Gastrocnemius medialis (tissue), 4 donors: ENCODE results near the gene GRM8. TPM values are rescaled to one million over a fixed set of nuclear protein-coding genes. Genes with fewer than 3 reads are reported as not detected.
"Not testable (repeated sequence)": the region's sequence is repeated elsewhere in the genome, so short reads cannot be mapped to it uniquely, and the experiment has no call there.

Experiments used
- ATAC-seq, 2 donors: fragments of 150-250 bp; one replicate each; pipeline ENCODE4 v1.9.1; 2016
- DNase-seq, 2 donors: peaks; one replicate each; pipeline ENCODE4 v3.0.0-alpha.2; 2019
- H3K27ac ChIP-seq, 4 donors: fragments of 200-600 bp; sonication (generic); 1 replicate in 1 of 4; 2 replicates in 3 of 4; pipeline ENCODE4 v1.5.1; 2016 to 2018; ENCODE audit warnings: mild to moderate bottlenecking in 2 of 4, moderate library complexity in 1 of 4
- H3K27me3 ChIP-seq, 3 donors: fragments of 200-600 bp; sonication (generic) in 2 of 3; 1 replicate in 1 of 3; 2 replicates in 2 of 3; pipeline versions ENCODE4 v1.5.1 to v1.6.0; 2016 to 2019; ENCODE audit warnings: mild to moderate bottlenecking in 1 of 3, moderate library complexity in 1 of 3
- H3K36me3 ChIP-seq, 2 donors: fragments of 200-600 bp; sonication (generic) in 1 of 2; one replicate each; pipeline ENCODE4 v1.5.1; 2017 to 2018
- H3K4me1 ChIP-seq, 2 donors: fragments of 200-600 bp; sonication (generic) in 1 of 2; one replicate each; pipeline ENCODE4 v1.5.1; 2016 to 2017; ENCODE audit warnings: mild to moderate bottlenecking in 2 of 2
- H3K4me3 ChIP-seq, 4 donors: fragments of 200-600 bp; sonication (generic) in 3 of 4; 1 replicate in 1 of 4; 2 replicates in 3 of 4; pipeline ENCODE4 v1.5.1; 2016 to 2019; ENCODE audit warnings: mild to moderate bottlenecking in 2 of 4
- H3K9me3 ChIP-seq, 3 donors: fragments of 200-600 bp; sonication (generic) in 2 of 3; 1 replicate in 1 of 3; 2 replicates in 2 of 3; pipeline ENCODE4 v1.5.1; 2016 to 2019
- POLR2A ChIP-seq, 2 donors: fragments of 450-650 bp; IDR thresholded peaks; one replicate each; pipeline ENCODE4 v1.6.1; 2017; ENCODE audit warnings: antibody characterized with exemption in 2 of 2, mild to moderate bottlenecking in 2 of 2, moderate library complexity in 2 of 2
- in situ Hi-C, 4 donors: fragments of 200-750 bp; cut with MboI; loops; one replicate each; pipeline versions ENCODE4 v1.15.0 to v1.8.0; 2017; ENCODE audit warnings: low sequenced_read_pairs in 4 of 4
- intact Hi-C: fragments of 100-400 bp; cut with DNase I; formaldehyde crosslinking; loops from one replicate; pipeline ENCODE4 v1.15.1; 2023; ENCODE audit warnings: low total_unique reads
- total RNA-seq, 4 donors: library from RNA; depleted of rRNA; stranded (reverse); fragments of >200 nt; gene quantifications; one replicate each; pipeline versions ENCODE4 v1.1.0 to v1.2.3, GENCODE V29; 2016
- TF ChIP-seq, protein P1 (sequence below), 5 experiments: fragments of 450-650 bp in 3 of 5; fragments of 200-600 bp in 2 of 5; sonication (generic) in 2 of 5; IDR thresholded peaks in 4 of 5; conservative IDR thresholded peaks in 1 of 5; 1 replicate in 4 of 5; 2 replicates in 1 of 5; pipeline ENCODE4 v1.5.1; 2016 to 2019; ENCODE audit warnings: antibody characterized with exemption in 5 of 5, mild to moderate bottlenecking in 3 of 5, moderate library complexity in 3 of 5

Gene GRM8
- total RNA-seq, 4 donors from 2014 or later = not detected

DNA sequence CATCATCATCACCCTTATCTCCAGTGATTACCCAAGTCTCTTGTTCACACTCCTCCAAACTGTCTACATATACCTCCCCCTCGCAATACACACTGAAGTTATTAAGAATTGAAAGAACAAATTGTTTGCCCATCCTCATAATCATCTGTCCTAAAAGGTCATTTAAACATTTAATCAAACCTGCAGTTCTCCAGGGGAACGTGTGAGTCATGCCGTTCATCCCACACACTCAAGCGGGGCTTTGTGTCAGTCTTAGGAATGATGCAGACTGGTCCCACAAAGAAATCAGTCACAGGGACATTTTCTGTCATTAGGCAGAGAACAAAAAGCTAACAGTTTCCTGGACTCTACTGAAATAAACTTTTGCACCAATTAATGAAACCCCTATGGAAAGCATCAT lies 365.2 kb downstream of the GRM8 start:
- ATAC-seq = not testable (repeated sequence)

DNA sequence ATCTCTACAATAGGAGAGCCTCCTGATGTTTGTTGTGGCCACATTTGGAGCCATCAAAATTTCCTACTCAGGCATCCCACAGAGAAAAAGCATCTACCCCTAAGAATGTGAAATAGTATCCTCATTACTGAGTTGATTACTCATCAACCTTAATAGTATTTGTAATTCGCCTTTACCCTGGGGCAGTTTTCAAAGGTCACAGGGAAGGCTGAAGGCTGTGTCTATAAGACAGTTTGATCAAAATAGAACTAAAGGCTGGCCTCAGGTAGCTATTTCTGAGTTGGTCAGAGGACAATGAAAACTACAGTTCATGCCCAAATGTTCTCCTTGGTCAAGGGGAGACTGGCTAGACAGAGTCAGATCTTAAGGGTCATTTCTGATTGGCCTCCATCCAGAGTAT lies 370.0 kb downstream of the GRM8 start:
- H3K36me3 ChIP-seq, in situ Hi-C loops, intact Hi-C loops, H3K4me3 ChIP-seq, H3K4me1 ChIP-seq, H3K27ac ChIP-seq, H3K27me3 ChIP-seq, H3K9me3 ChIP-seq, DNase-seq, ATAC-seq: not testable (repeated sequence)

More for the DNA sequence above, 365.2 kb downstream of the GRM8 start:
- H3K27ac ChIP-seq, H3K4me1 ChIP-seq, H3K9me3 ChIP-seq, DNase-seq, in situ Hi-C loops, H3K4me3 ChIP-seq, H3K36me3 ChIP-seq, intact Hi-C loops, H3K27me3 ChIP-seq: not testable (repeated sequence)

DNA sequence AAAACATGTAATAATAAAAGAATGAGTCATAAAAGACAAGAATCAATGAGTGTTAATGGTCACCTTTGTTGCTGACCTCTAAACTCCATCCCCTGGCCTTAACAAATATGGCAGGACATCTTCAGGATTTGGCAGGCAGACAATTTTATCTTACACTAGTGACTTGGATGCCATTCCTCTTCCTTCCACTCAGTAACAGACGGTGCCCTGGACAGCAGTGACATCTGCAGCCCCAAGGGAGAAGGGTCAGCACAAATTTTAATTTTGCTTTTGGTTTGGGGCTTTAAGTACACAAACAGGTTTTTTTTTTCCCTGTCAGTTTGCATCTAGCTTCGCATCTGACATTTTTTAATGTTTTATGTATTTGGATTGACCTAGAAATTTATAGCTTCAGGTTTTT lies 370.8 kb downstream of the GRM8 start:
- H3K27me3 ChIP-seq, H3K4me3 ChIP-seq, H3K27ac ChIP-seq, ATAC-seq, H3K4me1 ChIP-seq, intact Hi-C loops, DNase-seq, in situ Hi-C loops, H3K9me3 ChIP-seq, H3K36me3 ChIP-seq: not testable (repeated sequence)

DNA sequence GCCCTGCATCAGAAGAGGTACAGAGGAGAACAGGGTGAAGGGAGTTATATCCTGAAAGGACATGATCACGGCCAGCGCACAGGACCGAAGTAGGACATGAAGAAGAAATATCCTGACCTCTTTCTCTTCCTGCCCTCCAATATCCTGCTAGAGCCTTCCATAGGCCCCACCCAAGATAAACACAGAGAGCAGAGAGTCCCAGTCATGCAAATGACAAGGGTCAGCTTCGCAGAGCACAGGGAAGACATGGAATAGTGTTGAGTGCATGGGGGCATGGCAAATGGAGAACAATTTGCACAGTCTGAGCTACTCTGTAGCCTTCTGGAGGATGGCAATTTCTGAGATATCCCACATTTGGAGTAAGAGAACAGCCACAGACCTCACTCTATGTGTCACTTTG lies 371.4 kb downstream of the GRM8 start:
- ATAC-seq (no peak), DNase-seq (no peak)
- Histone ChIP-seq H3K9me3 (no peaks in the 10 kb centered on the region), H3K36me3 (no peaks in the 10 kb centered on the region), H3K27me3 (no peaks in the 10 kb centered on the region), H3K4me1 (no peaks in the 10 kb centered on the region), H3K4me3 (no peak overlapping the region), H3K27ac (no peak overlapping the region)
- TF ChIP-seq, protein P1, sequence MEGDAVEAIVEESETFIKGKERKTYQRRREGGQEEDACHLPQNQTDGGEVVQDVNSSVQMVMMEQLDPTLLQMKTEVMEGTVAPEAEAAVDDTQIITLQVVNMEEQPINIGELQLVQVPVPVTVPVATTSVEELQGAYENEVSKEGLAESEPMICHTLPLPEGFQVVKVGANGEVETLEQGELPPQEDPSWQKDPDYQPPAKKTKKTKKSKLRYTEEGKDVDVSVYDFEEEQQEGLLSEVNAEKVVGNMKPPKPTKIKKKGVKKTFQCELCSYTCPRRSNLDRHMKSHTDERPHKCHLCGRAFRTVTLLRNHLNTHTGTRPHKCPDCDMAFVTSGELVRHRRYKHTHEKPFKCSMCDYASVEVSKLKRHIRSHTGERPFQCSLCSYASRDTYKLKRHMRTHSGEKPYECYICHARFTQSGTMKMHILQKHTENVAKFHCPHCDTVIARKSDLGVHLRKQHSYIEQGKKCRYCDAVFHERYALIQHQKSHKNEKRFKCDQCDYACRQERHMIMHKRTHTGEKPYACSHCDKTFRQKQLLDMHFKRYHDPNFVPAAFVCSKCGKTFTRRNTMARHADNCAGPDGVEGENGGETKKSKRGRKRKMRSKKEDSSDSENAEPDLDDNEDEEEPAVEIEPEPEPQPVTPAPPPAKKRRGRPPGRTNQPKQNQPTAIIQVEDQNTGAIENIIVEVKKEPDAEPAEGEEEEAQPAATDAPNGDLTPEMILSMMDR (IDR thresholded peaks at IDR 0.05 in 4 of 5, conservative IDR thresholded peaks at IDR 0.05 in 1 of 5) = no peak
- TF ChIP-seq POLR2A (IDR thresholded peaks at IDR 0.05) = no peak
- intact Hi-C loops = no loop called here
- in situ Hi-C loops = no loop called here

DNA sequence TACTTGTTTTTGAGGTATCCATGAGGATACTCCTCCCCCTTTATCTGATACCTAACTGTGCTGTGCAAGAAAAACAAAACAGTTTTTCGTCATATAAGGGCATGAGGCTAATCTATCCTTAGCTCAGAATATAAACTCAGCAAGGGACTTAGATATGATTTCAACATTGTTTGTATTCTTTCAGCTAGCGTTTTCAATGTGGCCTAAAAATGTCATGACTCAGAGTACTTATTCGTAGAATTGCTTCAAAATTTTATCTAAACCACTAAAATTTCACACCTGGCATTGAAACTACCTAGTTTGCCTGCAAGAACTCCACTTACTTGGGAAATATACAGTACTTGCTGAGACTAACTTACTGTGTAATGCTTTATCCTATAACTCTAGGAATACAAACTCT lies 376.2 kb downstream of the GRM8 start:
- H3K36me3 ChIP-seq, H3K27ac ChIP-seq, in situ Hi-C loops, intact Hi-C loops, DNase-seq, H3K4me3 ChIP-seq, ATAC-seq, H3K27me3 ChIP-seq, H3K9me3 ChIP-seq, H3K4me1 ChIP-seq: not testable (repeated sequence)

DNA sequence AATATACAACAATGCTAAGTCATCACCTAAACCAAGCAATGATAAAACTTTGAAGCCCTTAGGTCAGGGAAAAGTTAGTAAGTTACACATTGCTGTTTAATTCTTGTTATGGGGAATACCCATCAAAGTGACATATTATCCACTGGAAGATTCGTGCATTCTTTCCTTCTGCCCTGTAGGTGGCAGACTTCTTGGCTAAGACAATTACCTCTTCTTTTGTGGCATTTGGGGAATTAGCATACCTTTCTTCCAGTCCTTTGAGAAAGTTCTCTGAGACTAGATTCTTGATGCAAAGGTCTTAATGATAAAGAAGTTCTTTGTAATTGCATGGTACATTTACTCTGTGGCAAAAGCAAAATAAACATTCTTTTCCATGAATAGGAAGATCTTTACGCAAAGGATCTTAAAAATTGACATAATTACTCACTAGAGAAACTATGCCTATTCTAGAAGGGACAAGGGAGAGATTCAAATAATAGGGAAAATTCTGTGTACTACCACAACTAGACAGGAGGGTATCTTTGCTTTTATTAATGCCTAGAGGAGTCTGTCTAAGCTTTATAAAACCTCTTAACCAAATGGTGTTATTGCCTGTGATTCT lies 395.9 kb downstream of the GRM8 start:
- H3K27ac ChIP-seq = no peak overlapping the region
- TF ChIP-seq POLR2A (IDR thresholded peaks at IDR 0.05) = no peak
- TF ChIP-seq, protein P1 (IDR thresholded peaks at IDR 0.05 in 4 of 5, conservative IDR thresholded peaks at IDR 0.05 in 1 of 5) = no peak
- H3K4me1 ChIP-seq = no peaks in the 10 kb centered on the region
- DNase-seq = no peak
- H3K9me3 ChIP-seq = no peaks in the 10 kb centered on the region
- no peaks in the 10 kb centered on the region for H3K27me3 ChIP-seq
- intact Hi-C loops (no loop called here), in situ Hi-C loops (no loop called here)
- no peak overlapping the region for H3K4me3 ChIP-seq
- no peak for ATAC-seq
- no peaks in the 10 kb centered on the region for H3K36me3 ChIP-seq

DNA sequence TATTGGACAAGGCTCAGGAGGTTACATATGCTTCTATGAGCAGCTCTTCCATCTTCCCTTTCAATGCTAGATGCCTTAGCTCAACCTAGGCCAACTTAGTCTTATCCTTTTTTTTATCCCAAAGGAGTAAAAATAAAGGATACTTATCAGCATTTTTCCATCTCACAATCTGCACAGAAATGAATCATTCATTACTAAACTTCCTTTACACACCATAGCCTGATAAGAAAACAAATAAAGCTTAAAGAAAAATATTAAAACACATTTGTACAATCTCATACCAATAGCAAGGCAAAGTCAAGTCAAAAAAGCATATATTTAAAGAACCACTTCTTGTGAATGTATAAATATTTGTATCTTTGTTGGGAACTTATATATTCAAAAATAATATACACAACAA lies 407.4 kb downstream of the GRM8 start:
- TF ChIP-seq, protein P1 (IDR thresholded peaks at IDR 0.05 in 4 of 5, conservative IDR thresholded peaks at IDR 0.05 in 1 of 5) = no peak
- TF ChIP-seq POLR2A (IDR thresholded peaks at IDR 0.05) = no peak
- DNase-seq (no peak), ATAC-seq (no peak)
- H3K4me3 ChIP-seq = no peak overlapping the region
- no peaks in the 10 kb centered on the region for H3K4me1 ChIP-seq
- no peaks in the 10 kb centered on the region for H3K9me3 ChIP-seq
- H3K27me3 ChIP-seq = no peaks in the 10 kb centered on the region
- in situ Hi-C loops (no loop called here), intact Hi-C loops (no loop called here)
- no peak overlapping the region for H3K27ac ChIP-seq
- H3K36me3 ChIP-seq = no peaks in the 10 kb centered on the region
